GM23248 (cell line): ENCODE results near the gene LRRC7.

Experiments
- EZH2 ChIP-seq: fragments of 200-600 bp; sonication (generic); IDR thresholded peaks from 2 replicates; pipeline ENCODE4 v1.6.1; 2018; ENCODE audit warnings: antibody characterized with exemption, mild to moderate bottlenecking; ENCODE audit not compliant: insufficient read depth, poor library complexity, severe bottlenecking
- EZH2phosphoT487 ChIP-seq: fragments of 200-600 bp; sonication (generic); IDR thresholded peaks from 2 replicates; pipeline ENCODE4 v1.6.1; 2018; ENCODE audit warnings: antibody characterized with exemption, moderate library complexity, mild to moderate bottlenecking, low read depth; ENCODE audit not compliant: insufficient read depth

DNA sequence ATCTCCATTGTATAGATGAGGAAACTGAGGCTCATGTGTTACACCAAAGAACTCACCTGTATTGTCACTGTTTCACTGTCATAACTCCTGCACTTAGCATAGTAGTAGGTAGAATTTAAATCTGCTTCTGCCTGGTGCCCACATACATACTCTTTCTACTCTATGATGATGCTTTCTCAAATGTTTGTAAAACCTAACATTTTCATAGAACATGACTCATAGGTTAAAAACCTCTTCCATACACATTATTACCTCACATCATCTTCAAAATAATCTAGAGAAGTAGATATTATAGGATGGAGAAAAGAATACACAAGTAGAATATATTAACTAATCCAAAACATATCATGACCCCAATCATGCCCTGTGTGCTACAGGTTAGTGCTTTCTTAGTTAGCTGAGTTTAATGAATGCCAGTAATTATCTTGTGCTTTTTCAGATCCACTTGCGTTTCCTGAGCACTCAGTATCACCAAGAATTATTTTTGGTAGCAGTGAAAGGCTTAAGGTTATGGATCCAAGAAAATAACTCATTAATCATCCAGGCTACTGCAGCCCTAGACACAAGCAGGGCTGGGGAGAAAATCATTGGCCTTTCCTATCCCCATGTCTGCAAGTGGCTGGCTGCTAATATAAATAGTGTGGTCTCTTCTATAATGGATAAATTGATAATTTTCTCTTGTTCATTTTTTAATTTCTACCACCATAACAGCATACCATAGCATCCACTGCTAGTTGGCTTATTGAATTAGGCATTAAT, 480.8 kb downstream of the LRRC7 start:
- no peak for TF ChIP-seq EZH2
- no peak for TF ChIP-seq EZH2phosphoT487
